GM12873 (cell line): ENCODE results near the gene GRPEL1.

Experiments
- TF ChIP-seq, protein P1 (sequence below): IDR thresholded peaks from 2 replicates; pipeline ENCODE4 v1.5.1; 2012; ENCODE audit warnings: low read depth, mild to moderate bottlenecking, moderate library complexity, low read length, control low read depth; ENCODE audit not compliant: insufficient read depth; ENCODE audit errors: missing control alignments

GRPEL1 gene

DNA sequence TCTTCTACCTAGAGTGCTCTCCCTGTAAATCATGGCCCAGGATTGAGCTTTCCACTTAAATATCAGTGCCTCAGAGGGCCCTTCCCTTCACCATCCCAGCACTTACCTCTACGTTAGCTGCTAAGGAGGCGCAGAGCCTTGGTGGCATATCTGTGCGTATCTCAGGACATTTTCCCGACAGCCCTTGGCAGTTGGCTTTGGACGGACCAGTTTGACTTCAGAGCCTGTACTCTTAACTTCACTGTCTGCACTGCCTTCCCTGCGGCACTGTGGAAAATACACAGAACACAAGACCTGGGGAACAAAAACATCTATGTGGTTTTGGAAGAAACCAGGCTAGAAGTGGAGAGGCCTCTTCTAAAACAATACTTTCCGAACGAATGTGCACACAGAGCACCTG lies 22.3 kb downstream of the GRPEL1 start:
- TF ChIP-seq, protein P1, sequence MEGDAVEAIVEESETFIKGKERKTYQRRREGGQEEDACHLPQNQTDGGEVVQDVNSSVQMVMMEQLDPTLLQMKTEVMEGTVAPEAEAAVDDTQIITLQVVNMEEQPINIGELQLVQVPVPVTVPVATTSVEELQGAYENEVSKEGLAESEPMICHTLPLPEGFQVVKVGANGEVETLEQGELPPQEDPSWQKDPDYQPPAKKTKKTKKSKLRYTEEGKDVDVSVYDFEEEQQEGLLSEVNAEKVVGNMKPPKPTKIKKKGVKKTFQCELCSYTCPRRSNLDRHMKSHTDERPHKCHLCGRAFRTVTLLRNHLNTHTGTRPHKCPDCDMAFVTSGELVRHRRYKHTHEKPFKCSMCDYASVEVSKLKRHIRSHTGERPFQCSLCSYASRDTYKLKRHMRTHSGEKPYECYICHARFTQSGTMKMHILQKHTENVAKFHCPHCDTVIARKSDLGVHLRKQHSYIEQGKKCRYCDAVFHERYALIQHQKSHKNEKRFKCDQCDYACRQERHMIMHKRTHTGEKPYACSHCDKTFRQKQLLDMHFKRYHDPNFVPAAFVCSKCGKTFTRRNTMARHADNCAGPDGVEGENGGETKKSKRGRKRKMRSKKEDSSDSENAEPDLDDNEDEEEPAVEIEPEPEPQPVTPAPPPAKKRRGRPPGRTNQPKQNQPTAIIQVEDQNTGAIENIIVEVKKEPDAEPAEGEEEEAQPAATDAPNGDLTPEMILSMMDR: no peak

DNA sequence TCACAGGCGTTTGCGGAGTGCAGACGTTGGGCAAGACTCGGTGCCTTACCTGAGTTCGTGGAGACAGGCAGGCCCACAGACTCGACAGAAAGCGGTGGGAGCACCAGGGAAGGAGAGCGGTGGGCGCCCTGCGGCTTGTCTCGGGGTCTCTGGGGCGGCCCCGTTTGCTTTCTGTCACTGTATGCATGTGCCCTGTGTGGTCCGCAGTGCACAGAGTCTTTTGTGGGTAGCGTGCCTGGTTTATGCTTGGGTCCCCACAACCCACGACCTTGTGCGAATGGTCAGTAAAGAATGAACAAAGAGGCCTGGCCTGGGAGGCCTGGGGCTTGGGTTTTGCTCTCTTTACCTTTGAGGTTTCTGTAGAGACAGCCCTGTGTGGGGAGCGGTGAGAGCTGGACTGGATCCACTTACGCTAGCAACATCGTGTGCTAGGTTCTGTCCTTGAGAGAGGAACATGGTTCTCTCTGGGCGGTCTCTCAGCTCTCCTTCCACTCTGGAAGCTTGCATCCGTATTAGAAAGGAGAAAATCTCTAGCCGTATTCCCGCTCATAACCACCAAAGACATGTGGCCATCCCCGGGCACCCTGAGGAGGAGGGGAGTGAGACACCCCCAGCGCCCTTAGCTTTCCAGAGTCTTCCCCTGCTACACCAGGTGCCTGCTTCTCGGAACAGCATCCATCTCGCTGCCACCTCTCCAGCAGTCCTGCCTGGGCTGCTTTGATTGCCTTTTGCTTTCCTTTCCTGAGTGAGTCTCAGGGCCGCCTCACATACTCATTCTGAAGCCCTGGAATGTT lies 23.5 kb downstream of the GRPEL1 start:
- TF ChIP-seq, protein P1: no peak

DNA sequence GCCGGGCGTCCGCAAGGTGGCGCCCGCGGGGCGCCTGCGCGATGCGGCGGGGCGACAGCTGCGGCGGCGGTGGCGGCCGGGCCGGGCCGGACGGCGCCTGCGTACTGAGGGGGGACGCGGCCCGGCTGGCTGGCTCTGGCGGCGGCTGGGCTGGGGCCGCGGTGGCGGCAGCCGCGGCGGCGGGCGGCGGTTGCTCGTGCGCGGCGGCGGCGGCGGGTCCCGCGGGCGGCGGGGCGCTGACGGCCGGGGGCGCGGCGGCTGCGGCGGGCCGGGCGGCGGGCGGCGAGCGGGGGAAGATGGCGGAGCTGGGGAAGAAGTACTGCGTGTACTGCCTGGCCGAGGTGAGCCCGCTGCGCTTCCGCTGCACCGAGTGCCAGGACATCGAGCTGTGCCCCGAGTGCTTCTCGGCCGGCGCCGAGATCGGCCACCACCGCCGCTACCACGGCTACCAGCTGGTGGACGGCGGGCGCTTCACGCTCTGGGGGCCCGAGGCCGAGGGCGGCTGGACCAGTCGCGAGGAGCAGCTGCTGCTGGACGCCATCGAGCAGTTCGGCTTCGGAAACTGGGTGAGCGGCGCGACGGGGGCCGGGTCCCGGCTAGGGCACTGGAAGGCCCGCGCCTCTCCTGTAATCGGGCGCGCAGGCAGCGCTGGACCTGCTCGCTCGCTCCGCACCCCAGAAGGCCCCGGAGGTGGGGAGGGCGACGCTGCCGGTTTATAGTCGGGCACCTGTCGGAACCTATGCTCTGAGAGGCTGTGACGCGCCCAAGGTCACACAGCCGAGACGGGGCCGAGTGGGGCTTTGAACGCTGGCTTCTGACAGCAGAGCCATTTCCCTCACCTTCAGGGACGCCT lies 24.4 kb downstream of the GRPEL1 start, which contains the start of gene TADA2B:
TSS of gene TADA2B (plus strand) at position 89 of the 853 bp plus-strand sequence. CDS start at position 297, 208 bp downstream.
- TF ChIP-seq, protein P1: no peak

DNA sequence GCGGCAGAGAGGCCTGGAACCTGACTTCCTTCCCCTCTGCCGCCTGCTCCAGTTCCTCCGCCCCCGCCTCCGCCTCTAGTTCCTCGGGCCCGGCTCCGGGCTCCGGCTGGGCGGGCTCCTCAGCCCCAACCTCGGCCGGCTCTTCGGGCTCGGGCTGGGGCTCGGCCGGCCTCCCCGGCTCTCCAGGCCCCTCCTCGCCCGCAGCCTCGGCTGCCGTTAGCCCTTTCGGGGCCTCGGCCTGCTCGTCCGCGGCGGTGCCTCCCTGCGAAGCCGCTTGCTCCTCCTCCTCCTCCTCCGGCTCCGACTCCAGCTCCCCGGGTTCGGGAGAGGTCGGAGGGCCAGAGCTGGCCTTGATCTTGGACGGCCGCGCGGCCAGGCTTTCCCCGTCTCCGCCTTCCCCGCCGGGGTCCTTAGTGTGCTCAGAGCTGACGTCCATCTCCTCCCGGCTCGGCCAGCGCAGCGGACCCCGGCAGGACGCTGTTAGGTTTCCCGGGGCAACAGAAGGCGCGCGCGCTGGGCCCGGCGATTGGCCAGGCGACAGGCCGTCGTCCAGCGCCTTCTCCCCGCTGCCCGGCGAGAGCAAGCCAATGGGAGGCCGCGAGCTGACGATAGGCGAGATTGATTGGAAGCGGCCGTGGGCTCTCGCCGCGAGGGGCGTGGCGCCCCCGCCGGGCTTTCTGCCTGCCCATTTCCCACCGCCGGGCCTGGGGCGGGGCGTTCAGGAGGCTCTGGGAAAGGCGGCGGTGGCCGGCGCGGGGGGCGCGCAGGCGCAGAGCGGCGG lies 25.2 kb downstream of the GRPEL1 start:
- TF ChIP-seq, protein P1: peak; percentile 41

DNA sequence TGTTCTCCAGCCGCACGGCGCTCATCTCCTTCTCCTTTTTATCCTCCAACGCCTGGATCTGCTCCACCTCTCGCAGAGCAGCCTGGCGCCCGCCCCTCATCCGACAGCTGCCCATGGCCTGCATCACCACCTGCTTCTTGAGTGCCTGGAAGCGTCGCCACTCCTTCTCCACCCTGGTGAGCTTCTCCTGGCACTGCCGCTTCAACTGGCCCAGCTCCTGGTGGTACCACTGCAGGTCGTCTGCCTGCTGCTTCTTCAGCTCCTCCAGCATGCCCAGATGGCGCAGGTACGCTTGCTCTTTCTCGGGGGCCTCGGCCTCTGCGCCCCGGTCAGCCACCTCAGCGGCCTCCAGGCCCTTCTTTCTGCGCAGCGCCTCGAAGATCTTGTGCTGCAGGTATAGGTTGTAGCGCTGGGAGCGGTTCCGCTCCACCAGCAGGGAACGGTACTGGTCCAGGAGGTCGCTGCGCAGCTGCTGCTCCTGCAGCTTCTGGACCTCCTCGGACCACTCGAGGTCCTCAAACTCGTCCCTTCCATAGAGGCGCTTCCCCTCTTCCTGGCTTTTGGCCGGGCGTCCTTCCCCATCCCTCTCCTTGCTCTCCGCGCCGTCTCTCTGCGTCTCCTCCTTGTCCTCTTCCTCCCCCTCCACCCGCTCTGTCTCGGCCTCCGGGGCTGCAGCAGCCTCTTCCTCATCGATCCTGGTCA lies 25.9 kb downstream of the GRPEL1 start:
- TF ChIP-seq, protein P1: no peak

DNA sequence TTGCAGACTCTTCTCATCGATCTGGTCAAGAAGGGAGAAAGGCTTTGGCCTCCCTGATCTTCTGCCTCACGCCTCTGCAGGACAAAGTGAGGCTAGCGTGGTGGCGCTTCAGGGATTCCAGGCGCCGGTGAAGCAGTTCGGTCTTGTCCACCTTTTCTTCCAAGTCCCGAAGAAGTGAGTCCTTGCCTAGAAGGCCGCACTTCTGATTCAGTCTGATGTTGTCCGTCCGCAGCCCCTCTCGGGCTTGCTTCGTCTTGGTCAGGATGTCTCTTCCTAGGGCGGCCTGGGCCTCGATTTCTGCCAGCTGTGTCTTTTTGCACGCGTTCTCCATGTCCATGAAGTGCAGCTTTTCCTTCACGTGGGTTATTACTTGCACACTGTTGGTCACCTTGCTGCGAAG lies 26.6 kb downstream of the GRPEL1 start:
- TF ChIP-seq, protein P1: no peak
